Transverse colon (tissue), 4 donors: ENCODE results near the gene ZNF607. TPM values are rescaled to one million over a fixed set of nuclear protein-coding genes. Genes with fewer than 3 reads are reported as not detected.

Source experiments
- small RNA-seq, 4 donors: library from RNA; depleted of rRNA; stranded (forward); fragments of <200 nt; gene quantifications; one replicate each; pipeline ENCODE3, GENCODE V24; 2016
- total RNA-seq, 4 donors: library from RNA; depleted of rRNA; stranded (reverse); fragments of >200 nt; gene quantifications; one replicate each; pipeline ENCODE4 v1.1.0, GENCODE V29; 2016

The ZNF607 gene
- total RNA-seq, 4 donors from 2014 or later, result 0.37 to 6.5 (median 2.8) TPM

Small RNA genes within 50 kb of the gene (small RNA-seq; reads per million reads assigned to genes)
- 0 reads per million in 4 donors for gene SELENOKP1

Other genes starting within 250 kb of the ZNF607 start
- 1 to 10 TPM in 3 of 4 donors, under 1 TPM in 1; 0.75 to 6.8 (median 4.1) TPM for gene ZNF793, start 212.8 kb downstream of the ZNF607 start, total RNA-seq
- gene ZNF571, start 125.0 kb downstream of the ZNF607 start, total RNA-seq, result 1 to 10 TPM in 3 of 4 donors, not detected in 1; 1.1 to 4.8 (median 3.1) TPM
- gene ZNF540, start 124.9 kb downstream of the ZNF607 start, total RNA-seq, result 1 to 10 TPM in 2 of 4 donors, under 1 TPM in 1, not detected in 1; 0.40 to 3.4 (median 3.3) TPM
- 10 to 100 TPM in 2 of 4 donors, 1 to 10 TPM in 2; 3.6 to 28.4 (median 10.9) TPM for gene ZFP30, start 64.3 kb downstream of the ZNF607 start, total RNA-seq
- 10 to 100 TPM in 1 of 4 donors, 1 to 10 TPM in 2, under 1 TPM in 1; 0.75 to 29.3 (median 5.5) TPM for gene ZNF573, start 59.8 kb upstream of the ZNF607 start, total RNA-seq
- gene WDR87, start 186.8 kb upstream of the ZNF607 start, total RNA-seq, result not detected
- gene SIPA1L3, start 187.4 kb upstream of the ZNF607 start, total RNA-seq, result 100 to 1,000 TPM; 191 to 284 (median 231) TPM